AG20443 (cell line): Measurements from ENCODE around the gene TYMP.
"Not testable (repeated sequence)": the region's sequence is repeated elsewhere in the genome, so short reads cannot be mapped to it uniquely, and the experiment has no call there.

Experiments
- DNase-seq: peaks from one replicate; pipeline ENCODE4 v3.0.0; 2012; ENCODE audit warnings: low spot score, mixed read lengths

TYMP gene

GRCh38 chr22:50523806-50524675 is 5.8 kb downstream of the TYMP start:
- no peak for DNase-seq

DNA sequence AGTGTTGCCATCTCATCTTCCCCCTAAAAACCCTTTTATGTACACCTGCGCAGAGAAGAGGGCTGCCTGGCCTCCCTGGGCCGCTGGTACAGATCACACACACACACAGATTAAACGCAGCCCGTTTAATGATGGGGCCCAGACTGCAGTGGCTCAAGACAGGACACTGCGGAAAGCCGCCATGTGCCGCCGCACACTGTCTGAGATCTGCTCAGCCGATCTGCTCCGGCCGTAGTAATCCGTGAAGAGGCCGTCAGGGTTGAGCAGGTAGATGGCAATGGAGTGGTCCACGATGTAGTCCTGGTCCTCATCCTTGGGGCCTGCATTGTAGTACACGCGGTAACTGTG is 6.4 kb downstream of the TYMP start:
- DNase-seq, result no peak

- DNase-seq, result no peak
Measured at GRCh38 chr22:50522806-50523438, 6.9 kb downstream of the TYMP start.

GRCh38 chr22:50522208-50522805 is 7.5 kb downstream of the TYMP start:
- DNase-seq, result no peak

DNA sequence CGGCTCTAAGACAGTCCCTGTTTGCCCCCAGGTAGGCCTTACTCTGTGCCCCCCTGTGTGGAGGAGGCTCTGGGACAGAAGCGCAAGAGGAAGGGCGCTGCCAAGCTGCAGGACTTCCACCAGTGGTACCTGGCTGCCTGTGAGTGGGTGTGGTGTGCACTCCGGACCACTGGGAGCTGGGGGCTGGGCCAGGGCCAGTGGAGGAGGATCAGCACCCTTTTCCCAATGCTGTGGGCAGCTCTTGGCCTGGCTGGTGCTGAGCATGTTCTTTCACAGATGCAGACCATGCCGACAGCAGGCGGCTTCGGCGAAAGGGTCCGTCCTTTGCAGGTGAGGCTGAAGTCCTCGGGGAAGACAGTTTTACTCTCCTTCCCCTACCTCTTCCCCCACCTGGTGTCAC is 8.1 kb downstream of the TYMP start:
- DNase-seq, result no peak

- DNase-seq, result no peak
Measured at GRCh38 chr22:50520826-50521453, 8.9 kb downstream of the TYMP start.

- DNase-seq, result not testable (repeated sequence)
Measured at GRCh38 chr22:50520184-50520583, 9.6 kb downstream of the TYMP start.

DNA sequence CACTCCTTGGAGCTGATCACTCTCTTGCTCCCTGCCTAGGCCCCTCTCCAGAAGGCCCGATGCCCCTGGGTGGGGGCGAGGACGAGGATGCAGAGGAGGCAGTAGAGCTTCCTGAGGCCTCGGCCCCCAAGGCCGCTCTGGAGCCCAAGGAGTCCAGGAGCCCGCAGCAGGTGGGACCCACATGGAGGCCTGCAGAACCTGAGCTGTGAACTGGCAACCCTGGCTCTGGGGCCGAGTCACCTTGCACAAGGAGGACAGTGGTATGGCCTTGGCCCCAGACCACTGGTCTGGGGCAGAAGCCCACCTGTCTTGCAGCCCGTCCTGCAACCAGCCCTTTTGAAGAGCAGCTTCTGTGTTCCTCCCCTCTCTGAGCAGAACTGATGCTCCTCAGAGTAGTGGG is 10.7 kb downstream of the TYMP start:
- no peak for DNase-seq

DNA sequence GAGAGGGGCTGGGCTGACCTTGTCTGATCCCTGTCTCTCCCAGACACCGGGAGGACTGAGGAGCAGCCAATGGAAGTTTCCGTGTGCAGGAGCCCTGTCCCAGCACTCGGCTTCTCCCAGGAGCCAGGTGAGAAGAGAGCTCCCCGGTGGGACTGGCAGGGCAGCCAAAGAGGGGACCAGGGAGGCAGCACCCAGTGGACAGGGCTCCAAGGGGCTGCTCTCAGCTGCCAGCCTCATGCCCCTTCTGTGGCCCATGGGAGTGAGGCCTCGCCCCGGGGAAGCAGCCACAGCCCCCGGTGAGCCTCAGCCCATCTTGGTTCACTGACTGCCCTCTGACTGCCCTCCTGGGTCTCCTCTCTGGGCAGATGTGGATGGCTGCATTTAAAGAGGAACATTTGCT is 11.2 kb downstream of the TYMP start:
- no peak for DNase-seq

DNA sequence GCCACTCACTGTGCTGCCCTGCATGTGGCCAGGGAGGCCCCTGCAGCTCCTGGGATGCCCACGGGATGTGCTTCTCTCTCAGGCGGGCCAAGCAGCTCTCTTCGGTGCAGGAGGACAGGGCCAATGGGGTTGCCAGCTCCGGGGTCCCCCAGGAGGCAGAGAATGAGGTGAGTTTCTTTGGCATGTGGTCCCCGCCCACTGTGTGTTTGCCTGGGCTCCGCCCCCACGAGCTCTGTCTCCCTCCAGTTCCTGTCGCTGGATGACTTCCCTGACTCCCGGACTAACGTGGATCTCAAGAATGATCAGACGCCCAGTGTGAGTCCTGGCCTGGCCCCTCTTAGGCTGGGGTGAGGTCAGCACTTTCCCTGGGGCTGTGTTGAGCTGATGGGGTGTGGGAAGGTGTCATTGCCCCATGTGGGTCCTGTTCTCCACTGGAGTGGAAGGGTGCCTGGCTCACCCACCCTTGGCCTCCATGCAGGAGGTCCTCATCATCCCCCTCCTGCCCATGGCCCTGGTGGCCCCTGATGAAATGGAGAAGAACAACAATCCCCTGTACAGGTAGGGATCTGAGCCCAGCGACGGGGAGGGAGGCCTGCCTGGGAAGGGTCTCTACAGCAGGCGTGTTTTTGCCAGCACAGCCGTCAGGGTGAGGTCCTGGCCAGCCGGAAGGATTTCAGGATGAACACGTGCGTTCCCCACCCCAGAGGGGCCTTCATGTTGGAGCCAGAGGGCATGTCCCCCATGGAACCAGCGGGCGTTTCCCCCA is 12.1 kb downstream of the TYMP start:
- DNase-seq, result no peak

DNA sequence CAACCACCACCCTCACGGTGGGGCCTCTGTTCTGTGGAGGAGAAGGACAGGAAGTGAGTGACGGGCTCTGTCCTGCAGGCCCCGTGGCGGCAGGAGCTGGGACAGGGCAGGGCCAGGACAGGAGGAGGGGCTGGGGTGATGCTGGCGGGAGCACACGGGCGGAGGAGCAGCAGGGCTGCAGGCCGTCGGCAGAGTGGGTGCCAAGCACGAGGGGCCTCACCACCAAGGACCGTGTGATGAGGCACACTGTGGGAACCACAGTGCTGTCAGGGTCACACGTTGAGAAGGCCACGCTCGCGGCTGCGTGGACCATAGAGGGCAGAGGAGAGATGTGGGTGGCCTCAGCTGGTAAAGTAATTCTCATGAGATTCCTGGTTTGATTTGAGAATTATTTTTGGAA is 12.9 kb downstream of the TYMP start:
- DNase-seq, result no peak

DNA sequence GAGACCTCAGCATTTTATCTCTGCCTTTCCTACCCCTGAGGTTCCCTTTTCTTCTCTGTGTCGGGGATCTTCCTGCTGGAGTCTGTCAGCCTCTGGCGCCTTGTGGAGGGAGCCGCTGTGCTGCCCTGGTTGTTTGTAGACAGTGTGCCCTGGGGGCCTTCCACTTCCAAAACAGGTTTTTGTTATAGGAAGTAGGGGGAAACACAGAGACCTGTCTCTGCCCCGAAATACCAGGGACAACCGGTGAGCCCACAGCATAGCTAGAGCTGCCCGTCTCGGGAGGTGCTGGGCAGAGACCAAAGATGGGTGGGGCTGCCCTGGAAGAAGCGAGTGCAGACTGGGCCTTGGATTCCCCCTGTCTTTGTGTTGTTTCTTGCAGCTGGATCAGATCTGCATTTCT is 13.7 kb downstream of the TYMP start:
- no peak for DNase-seq

- no peak for DNase-seq
Measured at GRCh38 chr22:50513175-50513574, 16.6 kb downstream of the TYMP start.

DNA sequence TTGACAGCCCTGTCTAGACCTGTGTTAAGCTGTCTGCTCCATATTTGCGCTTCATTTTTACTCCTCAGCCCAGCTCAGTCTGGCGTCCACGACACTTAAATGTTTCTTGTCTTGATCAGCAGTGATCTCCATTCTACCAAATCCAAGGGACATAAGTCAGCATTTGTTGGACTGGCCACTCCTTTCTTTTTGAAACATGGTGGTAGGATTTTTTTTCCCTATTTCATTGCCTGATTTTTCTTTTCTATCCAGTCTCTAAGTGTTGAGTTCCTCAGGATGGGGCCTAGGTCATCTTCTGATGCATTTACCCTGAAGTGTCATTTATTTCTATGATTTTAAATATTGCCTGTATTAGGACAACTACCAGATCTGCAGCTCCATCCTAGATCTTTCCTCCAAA is 20.9 kb downstream of the TYMP start:
- DNase-seq, result no peak

GRCh38 chr22:50507991-50508884 is 21.6 kb downstream of the TYMP start, which contains the start of gene NCAPH2:
Gene NCAPH2 (plus strand): TSS chr22:50508224. CDS start chr22:50508338, 114 bp downstream.
- DNase-seq, result peak; percentile 100

GRCh38 chr22:50507421-50507990 is 22.3 kb downstream of the TYMP start, which contains the start of gene LMF2:
Gene LMF2 (minus strand): TSS chr22:50507702. CDS start chr22:50507675, 27 bp downstream.
- peak; percentile 97 for DNase-seq

DNA sequence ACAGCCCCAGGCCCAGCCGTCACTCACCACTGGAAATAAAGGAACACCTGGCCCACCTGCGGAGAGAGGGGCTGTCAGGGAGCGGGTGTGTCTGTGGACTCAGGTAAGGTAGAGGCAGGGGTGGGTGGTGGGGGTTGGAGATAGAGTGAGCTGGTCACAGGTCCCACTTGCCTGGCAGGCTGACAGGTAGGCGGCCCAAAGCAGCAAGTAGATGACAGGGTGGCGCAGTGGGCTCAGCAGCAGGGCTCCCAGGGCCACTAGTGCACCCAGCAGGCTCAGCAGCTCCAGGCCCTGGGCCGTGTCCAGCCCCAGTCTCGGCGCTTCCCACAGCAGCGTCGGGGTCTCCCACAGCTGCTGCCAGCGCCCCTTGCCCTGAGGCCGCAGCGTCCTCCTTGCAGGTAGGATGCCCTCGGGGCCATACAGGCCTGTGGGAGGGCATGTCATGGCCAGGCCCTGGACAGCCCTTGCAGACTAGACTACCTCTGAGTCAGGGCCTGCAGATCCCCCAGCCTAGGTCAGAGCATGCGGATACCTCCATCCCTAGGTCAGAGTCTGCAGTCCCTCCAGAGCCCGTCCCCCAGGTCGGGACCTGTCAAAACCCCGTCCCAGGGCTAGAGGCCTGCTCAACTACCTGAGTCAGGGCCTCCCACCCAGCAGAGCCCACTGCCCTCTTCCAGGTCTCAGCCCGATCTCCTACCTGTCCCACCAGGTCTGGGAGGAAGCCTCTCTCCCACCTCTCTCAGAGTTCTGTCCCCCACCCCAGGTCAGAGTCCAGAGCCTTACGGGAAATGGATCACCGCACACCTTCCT is 23.0 kb downstream of the TYMP start:
- peak; percentile 31 for DNase-seq

GRCh38 chr22:50505776-50506610 is 23.8 kb downstream of the TYMP start:
- DNase-seq, result no peak
